Mesendoderm (in vitro differentiated cells): ENCODE data around the gene PREX1.

Source experiments
- DNase-seq: peaks from one replicate; pipeline ENCODE4 v3.0.0; 2013
- H2AK5ac ChIP-seq: 2 replicates; pipeline ENCODE4 v1.6.1; 2013; ENCODE audit warnings: low read length, inconsistent platforms
- H2BK120ac ChIP-seq: 2 replicates; pipeline ENCODE4 v1.6.1; 2013; ENCODE audit warnings: low read depth, mild to moderate bottlenecking, low read length, moderate library complexity, mixed read lengths
- H2BK15ac ChIP-seq: replicated peaks from 2 replicates; pipeline ENCODE4 v1.6.1; 2013; ENCODE audit warnings: low read depth, mild to moderate bottlenecking, moderate library complexity
- H2BK5ac ChIP-seq: 2 replicates; pipeline ENCODE4 v1.6.1; 2013; ENCODE audit warnings: low read length, inconsistent platforms
- H3K18ac ChIP-seq: 2 replicates; pipeline ENCODE4 v1.6.1; 2013; ENCODE audit warnings: mild to moderate bottlenecking, low read length, mixed read lengths
- H3K23ac ChIP-seq: one replicate; pipeline ENCODE4 v1.6.1; 2013; ENCODE audit warnings: low read length
- H3K27ac ChIP-seq: 2 replicates; pipeline ENCODE4 v1.5.1; 2013; ENCODE audit warnings: low read depth, mild to moderate bottlenecking, inconsistent platforms, low read length, moderate library complexity
- H3K27me3 ChIP-seq: 2 replicates; pipeline ENCODE4 v1.6.1; 2013; ENCODE audit warnings: low read length, control low read depth, mild to moderate bottlenecking, inconsistent platforms; ENCODE audit not compliant: insufficient read depth, poor library complexity
- H3K36me3 ChIP-seq: 2 replicates; pipeline ENCODE4 v1.6.1; 2013; ENCODE audit warnings: low read length, inconsistent platforms; ENCODE audit not compliant: control insufficient read depth, insufficient read depth
- H3K4ac ChIP-seq: one replicate; pipeline ENCODE4 v1.6.1; 2013; ENCODE audit warnings: low read depth, mild to moderate bottlenecking, low read length, moderate library complexity
- H3K4me1 ChIP-seq: 2 replicates; pipeline ENCODE4 v1.6.1; 2013; ENCODE audit warnings: low read depth, low read length, inconsistent platforms; ENCODE audit not compliant: control insufficient read depth
- H3K4me2 ChIP-seq: 2 replicates; pipeline ENCODE4 v1.6.1; 2013; ENCODE audit warnings: low read length
- H3K4me3 ChIP-seq: 2 replicates; pipeline ENCODE4 v1.5.1; 2013; ENCODE audit warnings: mild to moderate bottlenecking, low read length
- H3K56ac ChIP-seq: one replicate; pipeline ENCODE4 v1.6.1; 2013; ENCODE audit warnings: low read length
- H3K79me1 ChIP-seq: 2 replicates; pipeline ENCODE4 v1.6.1; 2013; ENCODE audit warnings: low read length, inconsistent platforms
- H3K79me2 ChIP-seq: 2 replicates; pipeline ENCODE4 v1.6.1; 2013; ENCODE audit warnings: mild to moderate bottlenecking, low read length; ENCODE audit not compliant: control insufficient read depth, insufficient read depth
- H3K9ac ChIP-seq: 2 replicates; pipeline ENCODE4 v1.6.1; 2013; ENCODE audit warnings: low read length, inconsistent platforms
- H4K5ac ChIP-seq: one replicate; pipeline ENCODE4 v1.6.1; 2013; ENCODE audit warnings: low read length
- H4K8ac ChIP-seq: one replicate; pipeline ENCODE4 v1.6.1; 2013; ENCODE audit warnings: low read depth, mild to moderate bottlenecking, control low read depth, low read length, moderate library complexity
- WGBS: extraction: QIAGEN DNeasy Blood & Tissue Kit; methylation state at CpG from one replicate; pipeline ENCODE4 v1.1.7; 2013; ENCODE audit warnings: low lambda C conversion rate, missing lambda C conversion rate; ENCODE audit not compliant: insufficient coverage; ENCODE audit errors: extremely low coverage; 5-methylcytosine and 5-hydroxymethylcytosine counted together

The PREX1 gene

GRCh38 chr20:48823960-48824498, 3.8 kb downstream of the PREX1 start:
- peaks cover 12% of the 10 kb centered on the region for H3K4me1 ChIP-seq
- no peak for DNase-seq
- H3K27me3 ChIP-seq, result no peaks in the 10 kb centered on the region
- peaks cover 1% of the 10 kb centered on the region for H3K36me3 ChIP-seq
- H4K8ac ChIP-seq, result no peak overlapping the region
- H3K9ac ChIP-seq, result no peak overlapping the region
- no peak overlapping the region for H2AK5ac ChIP-seq
- no peak overlapping the region for H3K23ac ChIP-seq
- no peak overlapping the region for H2BK15ac ChIP-seq
- H3K18ac ChIP-seq, result no peak overlapping the region
- H3K4me3 ChIP-seq, result no peak overlapping the region
- no peak overlapping the region for H2BK5ac ChIP-seq
- no peak overlapping the region for H4K5ac ChIP-seq
- H3K27ac ChIP-seq, result no peak overlapping the region
- H3K4me2 ChIP-seq, result no peak overlapping the region
- H3K79me1 ChIP-seq, result peaks cover 28% of the 10 kb centered on the region
- no peak overlapping the region for H3K4ac ChIP-seq
- no peak overlapping the region for H3K56ac ChIP-seq
- peaks cover 68% of the 10 kb centered on the region for H3K79me2 ChIP-seq
- H2BK120ac ChIP-seq, result no peak overlapping the region
- no CpG with 5 or more reads among the region's 8 CpGs for WGBS

- Histone ChIP-seq H3K4ac (no peak overlapping the region), H3K27me3 (no peaks in the 10 kb centered on the region), H3K23ac (no peak overlapping the region), H3K56ac (no peak overlapping the region), H3K9ac (no peak overlapping the region), H4K5ac (no peak overlapping the region), H3K79me2 (peaks cover 74% of the 10 kb centered on the region), H3K36me3 (peaks cover 1% of the 10 kb centered on the region), H3K27ac (no peak overlapping the region), H2BK5ac (no peak overlapping the region), H3K79me1 (peaks cover 34% of the 10 kb centered on the region), H3K4me1 (peaks cover 9% of the 10 kb centered on the region), H3K18ac (no peak overlapping the region), H2BK15ac (no peak overlapping the region), H3K4me3 (no peak overlapping the region), H3K4me2 (no peak overlapping the region), H2AK5ac (no peak overlapping the region), H4K8ac (no peak overlapping the region), H2BK120ac (no peak overlapping the region)
- WGBS, result no CpG with 5 or more reads among the region's 7 CpGs
- no peak for DNase-seq
These were observed 4.3 kb downstream of the PREX1 start for GRCh38 chr20:48823476-48823875.

- H4K8ac ChIP-seq, result no peak overlapping the region
- H3K36me3 ChIP-seq, result peaks cover 1% of the 10 kb centered on the region
- no peak overlapping the region for H3K23ac ChIP-seq
- peaks cover 9% of the 10 kb centered on the region for H3K4me1 ChIP-seq
- H3K27me3 ChIP-seq, result no peaks in the 10 kb centered on the region
- no peak overlapping the region for H2BK120ac ChIP-seq
- no peak overlapping the region for H2AK5ac ChIP-seq
- H3K9ac ChIP-seq, result no peak overlapping the region
- no peak overlapping the region for H2BK5ac ChIP-seq
- no peak overlapping the region for H2BK15ac ChIP-seq
- no peak overlapping the region for H3K18ac ChIP-seq
- peaks cover 78% of the 10 kb centered on the region for H3K79me2 ChIP-seq
- no peak overlapping the region for H3K56ac ChIP-seq
- no peak overlapping the region for H3K4me2 ChIP-seq
- DNase-seq, result no peak
- WGBS, result no CpG with 5 or more reads among the region's 8 CpGs
- no peak overlapping the region for H3K4ac ChIP-seq
- H3K27ac ChIP-seq, result no peak overlapping the region
- H3K79me1 ChIP-seq, result peaks cover 37% of the 10 kb centered on the region
- H4K5ac ChIP-seq, result no peak overlapping the region
- H3K4me3 ChIP-seq, result no peak overlapping the region
These were observed 4.9 kb downstream of the PREX1 start for GRCh38 chr20:48822879-48823385.

- Histone ChIP-seq H2BK5ac (no peak overlapping the region), H2AK5ac (no peak overlapping the region), H3K4me2 (no peak overlapping the region), H3K23ac (no peak overlapping the region), H3K4ac (no peak overlapping the region), H3K79me1 (peaks cover 40% of the 10 kb centered on the region), H3K56ac (no peak overlapping the region), H3K4me3 (no peak overlapping the region), H3K36me3 (peaks cover 1% of the 10 kb centered on the region), H4K8ac (no peak overlapping the region), H3K9ac (no peak overlapping the region), H3K4me1 (peaks cover 9% of the 10 kb centered on the region), H4K5ac (no peak overlapping the region), H3K27ac (no peak overlapping the region), H3K79me2 (peaks cover 82% of the 10 kb centered on the region), H3K18ac (no peak overlapping the region), H2BK120ac (no peak overlapping the region), H3K27me3 (no peaks in the 10 kb centered on the region), H2BK15ac (no peak overlapping the region)
- no CpG with 5 or more reads among the region's 2 CpGs for WGBS
- no peak for DNase-seq
These were observed 5.6 kb downstream of the PREX1 start for GRCh38 chr20:48822178-48822577.

GRCh38 chr20:48821261-48821920, 6.4 kb downstream of the PREX1 start:
- Histone ChIP-seq H3K79me2 (peaks cover 85% of the 10 kb centered on the region), H3K23ac (no peak overlapping the region), H3K79me1 (peaks cover 46% of the 10 kb centered on the region), H3K18ac (no peak overlapping the region), H3K27ac (no peak overlapping the region), H2AK5ac (no peak overlapping the region), H3K27me3 (no peaks in the 10 kb centered on the region), H3K4me2 (no peak overlapping the region), H2BK5ac (no peak overlapping the region), H4K8ac (no peak overlapping the region), H2BK120ac (no peak overlapping the region), H3K4me3 (no peak overlapping the region), H3K9ac (no peak overlapping the region), H4K5ac (no peak overlapping the region), H3K4me1 (peaks cover 9% of the 10 kb centered on the region), H3K4ac (no peak overlapping the region), H2BK15ac (no peak overlapping the region), H3K56ac (no peak overlapping the region), H3K36me3 (peaks cover 1% of the 10 kb centered on the region)
- no peak for DNase-seq
- WGBS, result no CpG with 5 or more reads among the region's 8 CpGs

- H3K79me2 ChIP-seq, result peaks cover 89% of the 10 kb centered on the region
- H2BK5ac ChIP-seq, result no peak overlapping the region
- no peak overlapping the region for H2AK5ac ChIP-seq
- H3K36me3 ChIP-seq, result peaks cover 1% of the 10 kb centered on the region
- H3K4ac ChIP-seq, result no peak overlapping the region
- no peak overlapping the region for H2BK120ac ChIP-seq
- no peak overlapping the region for H3K9ac ChIP-seq
- H3K4me2 ChIP-seq, result no peak overlapping the region
- peaks cover 9% of the 10 kb centered on the region for H3K4me1 ChIP-seq
- H4K8ac ChIP-seq, result no peak overlapping the region
- no peak overlapping the region for H3K23ac ChIP-seq
- H2BK15ac ChIP-seq, result no peak overlapping the region
- no peak overlapping the region for H3K56ac ChIP-seq
- no peak overlapping the region for H4K5ac ChIP-seq
- no peak overlapping the region for H3K18ac ChIP-seq
- no CpG with 5 or more reads among the region's 8 CpGs for WGBS
- H3K27me3 ChIP-seq, result no peaks in the 10 kb centered on the region
- H3K27ac ChIP-seq, result no peak overlapping the region
- H3K4me3 ChIP-seq, result no peak overlapping the region
- no peak for DNase-seq
- H3K79me1 ChIP-seq, result peaks cover 48% of the 10 kb centered on the region
These were observed 7.2 kb downstream of the PREX1 start for GRCh38 chr20:48820649-48820973.
